HG03095 (cell line): ENCODE data around the gene SHISAL2B.
"Not testable (repeated sequence)": the region's sequence is repeated elsewhere in the genome, so short reads cannot be mapped to it uniquely, and the experiment has no call there.

Experiments used
- ATAC-seq: cut with Tn5 transposase; IDR thresholded peaks from one replicate; pipeline ENCODE4 v1.9.1; 2021; ENCODE audit warnings: moderate library complexity; ENCODE audit not compliant: unreplicated experiment

SHISAL2B gene

GRCh38 chr5:64690417-64691151, at the start of gene SHISAL2B:
Gene SHISAL2B, plus strand, starts transcription at chr5:64690503. Its CDS starts 121 bp downstream, at chr5:64690624.
- no peak for ATAC-seq

DNA sequence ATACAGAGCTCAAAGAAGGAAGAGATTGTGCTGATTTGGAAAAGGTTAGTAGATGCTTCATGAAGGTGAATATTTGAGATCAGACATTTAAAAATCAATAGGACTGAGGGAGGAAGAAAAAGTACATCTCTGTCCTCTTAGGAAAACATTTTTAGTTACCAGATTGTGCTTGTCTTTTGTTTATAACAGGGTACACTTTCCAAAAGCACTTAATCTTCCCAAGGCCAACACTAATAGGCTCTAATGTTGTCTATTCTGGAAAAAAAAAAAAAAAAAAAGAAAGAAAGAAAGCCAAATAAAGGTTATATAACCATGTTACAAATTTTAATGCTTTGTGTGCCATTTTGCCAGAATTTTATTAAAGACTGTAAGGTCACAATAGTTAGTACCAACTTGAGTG, 45.5 kb upstream of the SHISAL2B start:
- ATAC-seq: no peak

DNA sequence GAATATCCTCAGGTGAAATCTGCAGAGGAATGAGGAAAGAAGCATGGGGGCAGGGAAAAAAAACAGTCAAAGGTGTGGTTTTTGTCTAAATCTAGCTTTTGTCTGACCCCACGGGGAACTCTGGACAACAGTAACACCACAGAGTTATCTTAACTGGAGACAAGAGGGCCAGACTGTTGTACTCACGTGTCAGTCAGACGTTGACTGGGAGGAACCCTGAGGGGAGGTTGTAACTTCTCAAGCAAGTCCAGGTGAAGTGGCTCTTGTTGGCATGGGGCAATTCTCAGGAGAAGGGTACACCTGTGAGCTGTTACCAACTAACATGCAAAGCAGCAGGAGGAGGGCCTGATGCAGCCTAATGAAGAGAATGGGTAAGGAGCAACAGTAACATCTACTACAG, 44.1 kb upstream of the SHISAL2B start:
- no peak for ATAC-seq

DNA sequence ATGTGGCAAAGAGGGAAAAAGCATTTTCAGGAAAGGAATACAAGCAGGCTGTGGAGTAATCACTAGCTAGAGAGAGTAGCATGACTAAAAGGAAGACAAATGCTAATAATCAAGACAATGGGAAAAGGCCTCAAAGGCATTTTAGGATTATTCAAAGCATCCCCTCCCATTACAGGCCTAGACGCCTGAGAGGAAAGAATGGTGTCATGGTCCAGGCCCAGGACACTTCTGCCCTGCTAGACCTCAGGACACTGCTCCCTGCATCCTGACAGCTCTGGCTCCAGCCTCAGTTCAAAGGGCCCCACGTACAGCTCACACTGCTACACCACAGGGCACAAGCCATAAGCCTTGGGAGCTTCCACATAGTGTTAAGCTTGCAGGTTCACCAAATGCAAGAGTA, 40.8 kb upstream of the SHISAL2B start:
- ATAC-seq: no peak

GRCh38 chr5:64653766-64654560, 36.3 kb upstream of the SHISAL2B start:
- ATAC-seq: no peak

- ATAC-seq: no peak
These were observed 35.8 kb upstream of the SHISAL2B start for GRCh38 chr5:64654561-64654938.

DNA sequence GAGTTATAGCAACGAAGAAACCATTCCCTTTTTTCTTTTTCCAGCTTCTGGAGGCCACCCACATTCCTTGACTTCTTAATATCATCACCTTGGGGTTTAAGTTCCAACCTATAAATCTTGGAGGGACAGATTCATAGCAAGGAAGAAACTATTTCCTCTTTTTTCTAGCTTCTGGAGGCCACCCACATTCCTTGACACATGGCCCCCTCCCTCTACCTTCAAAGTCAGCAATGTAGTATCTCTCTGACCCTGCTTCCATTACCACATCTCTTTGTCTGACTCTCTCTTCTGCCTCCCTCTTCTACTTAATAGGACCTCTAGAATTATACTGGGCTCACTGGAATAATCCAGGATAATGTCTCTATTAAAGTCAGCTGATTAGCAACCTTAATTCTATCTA, 34.7 kb upstream of the SHISAL2B start:
- ATAC-seq: no peak

DNA sequence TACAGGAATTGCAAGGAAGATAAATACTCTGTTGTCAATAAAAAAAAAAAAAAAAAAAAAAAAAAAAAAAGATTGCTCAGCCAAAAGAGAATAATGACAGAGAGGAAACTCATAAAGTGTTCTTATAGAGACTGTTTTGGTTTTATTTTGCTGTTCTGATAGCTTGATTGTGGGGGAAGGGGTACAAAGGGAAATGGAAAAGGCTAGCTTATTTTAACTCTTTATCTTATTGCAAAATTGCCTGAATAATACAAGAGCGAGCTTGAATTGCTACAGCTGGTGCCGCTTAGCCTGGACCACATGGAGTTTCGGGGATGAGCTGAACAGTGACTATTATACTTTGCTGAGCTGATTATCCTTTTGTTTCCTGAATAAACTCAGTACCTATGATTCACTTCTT, 31.0 kb upstream of the SHISAL2B start:
- ATAC-seq: no peak

DNA sequence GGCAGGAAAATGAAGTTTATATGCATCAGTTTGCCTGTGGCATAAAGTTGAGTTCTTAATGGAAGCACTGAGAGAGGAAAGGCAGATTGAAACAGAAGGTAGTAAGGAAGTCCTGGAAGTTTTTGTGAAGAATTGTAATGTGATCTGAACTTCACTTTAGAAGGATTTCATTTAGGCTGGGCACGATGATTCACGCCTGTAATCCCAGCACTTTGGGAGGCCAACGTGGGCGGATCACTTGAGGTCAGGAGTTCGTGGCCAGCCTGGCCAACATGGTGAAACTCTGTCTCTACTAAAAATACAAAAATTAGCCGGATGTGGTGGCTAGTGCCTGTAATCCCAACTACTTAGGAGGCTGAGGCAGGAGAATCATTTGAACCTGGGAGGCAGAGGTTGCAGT, 27.1 kb upstream of the SHISAL2B start:
- not testable (repeated sequence) for ATAC-seq

GRCh38 chr5:64665243-64665642, 25.1 kb upstream of the SHISAL2B start:
- ATAC-seq: no peak

DNA sequence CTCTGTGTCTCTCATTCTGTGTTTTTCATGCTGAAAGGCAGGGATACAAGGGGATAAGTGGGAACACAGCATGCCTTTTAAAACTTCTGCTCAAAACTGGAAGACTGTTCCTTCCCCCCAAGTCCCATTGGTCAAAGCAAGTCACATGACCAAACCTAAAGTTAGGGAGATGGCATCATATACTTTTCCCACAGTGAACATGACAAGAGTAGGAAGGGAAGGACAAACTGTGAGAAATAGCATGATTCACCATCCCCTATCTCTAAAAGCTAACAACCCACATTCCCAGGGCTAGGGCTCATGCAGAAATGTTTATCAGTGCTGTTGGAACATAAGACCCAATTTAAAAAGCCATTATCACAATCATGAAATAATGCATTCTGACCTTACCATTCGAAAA, 24.2 kb upstream of the SHISAL2B start:
- no peak for ATAC-seq

- ATAC-seq: no peak
These were observed 23.2 kb upstream of the SHISAL2B start for GRCh38 chr5:64667068-64667467.

GRCh38 chr5:64670277-64670676, 20.0 kb upstream of the SHISAL2B start:
- ATAC-seq: no peak

- ATAC-seq: no peak
These were observed 18.6 kb upstream of the SHISAL2B start for GRCh38 chr5:64671678-64672077.

GRCh38 chr5:64678374-64678773, 11.9 kb upstream of the SHISAL2B start:
- ATAC-seq: no peak

- no peak for ATAC-seq
These were observed 10.0 kb upstream of the SHISAL2B start for GRCh38 chr5:64680289-64680688.

DNA sequence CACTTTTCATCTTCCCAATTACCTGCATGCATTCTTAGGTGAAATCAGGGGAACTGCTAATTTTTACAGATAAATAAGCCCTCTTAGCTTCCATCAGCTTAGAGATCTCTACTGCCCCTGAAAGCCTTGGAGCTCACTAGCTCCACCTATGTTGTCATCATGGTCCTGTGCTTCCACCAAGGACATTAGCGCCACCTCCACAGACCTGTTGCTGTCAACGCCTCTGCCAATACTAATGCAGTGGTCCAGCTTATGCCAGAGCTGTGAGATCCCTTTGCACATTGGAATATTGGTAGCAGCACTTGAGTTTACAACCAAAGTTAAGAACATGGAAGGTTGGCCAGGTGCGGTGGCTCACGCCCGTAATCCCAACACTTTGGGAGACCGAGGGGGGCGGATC, 7.7 kb upstream of the SHISAL2B start:
- no peak for ATAC-seq

DNA sequence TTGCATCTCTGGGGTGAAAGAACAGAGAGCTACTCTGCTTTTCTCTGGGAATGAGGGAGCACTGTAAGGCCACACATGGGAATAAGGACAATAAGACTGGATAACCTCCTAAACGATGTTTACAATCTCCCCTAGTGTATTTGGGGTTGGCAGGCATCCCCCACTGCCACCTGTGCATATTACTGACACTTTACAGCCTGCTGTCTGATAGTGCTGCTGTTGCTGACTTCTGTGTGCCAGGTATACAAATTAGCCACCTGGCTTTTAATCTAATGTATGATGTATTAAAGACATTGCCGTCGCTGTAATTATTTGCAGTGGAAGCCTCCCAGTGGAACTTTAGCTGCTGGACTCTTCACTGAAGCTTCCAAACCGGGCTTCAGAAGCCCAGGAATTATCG, 4.4 kb upstream of the SHISAL2B start:
- no peak for ATAC-seq

DNA sequence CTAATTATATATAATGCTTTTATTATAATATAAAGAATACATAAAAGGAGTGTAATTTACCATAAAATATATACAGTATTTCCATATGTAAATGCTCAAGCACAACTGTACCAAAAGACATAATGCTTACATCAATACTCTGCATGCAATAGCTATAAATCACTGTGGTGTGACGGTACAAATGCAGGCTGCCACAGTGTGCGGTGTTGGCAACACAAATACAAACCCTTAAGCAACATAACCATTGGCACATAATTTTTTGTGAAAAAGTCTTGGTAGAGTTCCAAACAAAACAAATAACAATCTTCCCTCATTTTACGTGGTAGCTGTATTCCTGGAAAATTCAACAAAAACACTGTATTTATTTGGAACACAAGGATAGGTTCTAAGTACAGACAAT, 1.9 kb upstream of the SHISAL2B start:
- ATAC-seq: no peak

DNA sequence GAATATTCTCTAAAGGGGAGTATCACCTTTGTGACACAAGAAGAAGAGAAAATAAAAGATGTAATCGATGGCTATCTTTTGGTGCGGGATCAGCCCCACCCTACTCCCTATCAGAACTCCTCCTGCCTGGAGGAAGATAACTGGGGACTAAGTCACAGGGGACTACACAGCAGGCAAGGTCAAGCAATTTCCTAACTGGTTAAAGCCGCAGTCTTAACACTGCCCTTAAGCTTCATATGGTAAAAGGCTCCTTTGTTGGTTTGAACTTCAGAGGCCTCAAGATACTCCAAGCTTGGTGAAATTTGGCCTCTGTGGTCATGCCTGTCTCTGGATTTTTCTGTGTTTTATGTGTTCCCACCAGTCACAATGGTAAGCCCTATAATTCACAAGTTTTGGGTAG, 1.3 kb upstream of the SHISAL2B start:
- no peak for ATAC-seq

GRCh38 chr5:64690104-64690416, 243 bp upstream of the SHISAL2B start:
- no peak for ATAC-seq

DNA sequence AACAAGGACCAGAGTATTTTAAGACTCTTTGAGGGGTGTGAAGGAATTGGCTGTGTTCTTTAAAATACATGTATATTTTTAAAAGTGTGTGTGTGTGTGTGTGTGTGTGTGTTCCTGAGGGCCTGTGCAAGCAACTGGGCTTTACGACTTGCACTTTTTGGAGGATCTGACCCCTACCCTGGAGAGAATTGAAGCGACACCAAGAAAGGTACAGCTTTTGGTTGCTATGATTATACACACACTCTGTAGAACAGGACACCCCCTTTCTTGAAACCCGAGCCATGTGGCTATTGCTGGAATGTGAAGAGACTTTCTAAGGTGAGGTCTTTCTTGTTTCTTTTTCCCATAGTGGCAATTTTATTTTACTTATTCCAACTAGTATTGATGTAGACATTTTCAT, 988 bp downstream of the SHISAL2B start:
- ATAC-seq: no peak

GRCh38 chr5:64693636-64694035, 3.3 kb downstream of the SHISAL2B start:
- no peak for ATAC-seq
